ENCODE measurements around the gene RIOK2.
"Not testable (repeated sequence)": the region's sequence is repeated elsewhere in the genome, so short reads cannot be mapped to it uniquely, and the experiment has no call there.

Gene RIOK2

DNA sequence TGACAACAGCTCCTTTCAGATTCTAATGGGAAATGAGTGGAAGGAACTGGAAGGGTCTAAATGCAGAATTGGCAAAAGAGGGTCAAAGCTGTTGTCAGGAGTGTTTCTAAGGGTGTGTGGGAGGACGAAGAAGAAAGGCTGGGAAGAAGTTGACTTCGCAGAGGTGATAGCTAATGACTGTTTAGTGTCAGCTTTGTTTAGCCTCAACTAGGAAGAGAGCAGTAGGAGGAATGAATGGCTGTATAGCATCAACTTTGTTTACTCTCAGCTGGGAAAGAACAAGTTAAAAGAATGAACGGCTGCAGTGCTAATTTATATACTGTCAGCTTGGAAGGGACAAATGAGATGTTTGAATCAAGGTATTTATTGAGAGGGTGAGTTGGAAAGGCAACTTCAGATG lies 34.8 kb downstream of the RIOK2 start:
- Histone ChIP-seq H3K4me1 (ENCODE audit: control insufficient read depth in 2 of 2, insufficient read depth in 2 of 2, low read length in 2 of 2) (no peaks in the 10 kb centered on the region), H3K9ac (ENCODE audit: low read depth in 1 of 2, low read length in 2 of 2) (no peak overlapping the region), H3K4me3 (ENCODE audit: low read length in 2 of 2) (no peak overlapping the region), H3K27me3 (ENCODE audit: control insufficient read depth in 2 of 2, insufficient read depth in 2 of 2, low read length in 2 of 2) (no peaks in the 10 kb centered on the region), H3K36me3 (ENCODE audit: control insufficient read depth in 2 of 2, insufficient read depth in 2 of 2, low read length in 2 of 2) (no peaks in the 10 kb centered on the region), H3K27ac (ENCODE audit: low read depth in 2 of 2, low read length in 2 of 2) (no peak overlapping the region), H3K9me3 (ENCODE audit: control insufficient read depth in 2 of 2, low read length in 2 of 2) (no peaks in the 10 kb centered on the region)

DNA sequence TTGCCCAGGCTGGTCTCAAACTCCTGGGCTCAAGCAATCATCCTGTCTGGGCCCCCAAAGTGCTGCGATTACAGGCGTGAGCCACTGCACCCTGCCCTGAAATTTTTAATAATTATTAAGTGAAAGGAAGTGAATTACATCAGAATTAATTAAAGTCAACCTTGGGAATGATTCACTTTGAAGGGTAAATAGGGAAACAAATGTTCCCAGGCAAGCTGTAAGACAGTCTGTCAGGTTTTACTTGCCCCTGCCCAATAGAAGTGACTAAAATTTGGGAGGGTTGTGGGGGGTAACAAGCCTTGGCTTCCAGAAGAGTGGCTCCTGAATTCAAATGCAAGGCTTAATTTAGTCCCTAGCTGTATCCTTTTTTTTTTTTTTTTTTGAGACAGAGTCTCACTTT lies 39.3 kb downstream of the RIOK2 start:
- no peak overlapping the region for H3K9ac ChIP-seq (ENCODE audit: low read depth in 1 of 2, low read length in 2 of 2)
- H3K27me3 ChIP-seq (ENCODE audit: control insufficient read depth in 2 of 2, insufficient read depth in 2 of 2, low read length in 2 of 2): no peaks in the 10 kb centered on the region
- H3K36me3 ChIP-seq (ENCODE audit: control insufficient read depth in 2 of 2, insufficient read depth in 2 of 2, low read length in 2 of 2): no peaks in the 10 kb centered on the region

GRCh38 chr5:97142521-97143254 lies 40.4 kb downstream of the RIOK2 start, which contains the start of gene LIX1:
Gene LIX1, minus strand, starts transcription at chr5:97142611. Its CDS starts 35 bp downstream, at chr5:97142576.
- Histone ChIP-seq H3K4me1 (ENCODE audit: control insufficient read depth in 2 of 2, insufficient read depth in 2 of 2, low read length in 2 of 2) (no peaks in the 10 kb centered on the region), H3K9ac (ENCODE audit: low read depth in 1 of 2, low read length in 2 of 2) (no peak within 1 kb of the TSS), H3K27ac (ENCODE audit: low read depth in 2 of 2, low read length in 2 of 2) (no peak within 1 kb of the TSS), H3K27me3 (ENCODE audit: control insufficient read depth in 2 of 2, insufficient read depth in 2 of 2, low read length in 2 of 2) (no peaks in the 10 kb centered on the region), H3K36me3 (ENCODE audit: control insufficient read depth in 2 of 2, insufficient read depth in 2 of 2, low read length in 2 of 2) (no peaks in the 10 kb centered on the region), H3K4me3 (ENCODE audit: low read length in 2 of 2) (no peak within 1 kb of the TSS), H3K9me3 (ENCODE audit: control insufficient read depth in 2 of 2, low read length in 2 of 2) (no peaks in the 10 kb centered on the region)

More for the DNA sequence above, 39.3 kb downstream of the RIOK2 start:
- Histone ChIP-seq H3K27ac (ENCODE audit: low read depth in 2 of 2, low read length in 2 of 2) (no peak overlapping the region), H3K4me3 (ENCODE audit: low read length in 2 of 2) (no peak overlapping the region), H3K4me1 (ENCODE audit: control insufficient read depth in 2 of 2, insufficient read depth in 2 of 2, low read length in 2 of 2) (no peaks in the 10 kb centered on the region), H3K9me3 (ENCODE audit: control insufficient read depth in 2 of 2, low read length in 2 of 2) (no peaks in the 10 kb centered on the region)

DNA sequence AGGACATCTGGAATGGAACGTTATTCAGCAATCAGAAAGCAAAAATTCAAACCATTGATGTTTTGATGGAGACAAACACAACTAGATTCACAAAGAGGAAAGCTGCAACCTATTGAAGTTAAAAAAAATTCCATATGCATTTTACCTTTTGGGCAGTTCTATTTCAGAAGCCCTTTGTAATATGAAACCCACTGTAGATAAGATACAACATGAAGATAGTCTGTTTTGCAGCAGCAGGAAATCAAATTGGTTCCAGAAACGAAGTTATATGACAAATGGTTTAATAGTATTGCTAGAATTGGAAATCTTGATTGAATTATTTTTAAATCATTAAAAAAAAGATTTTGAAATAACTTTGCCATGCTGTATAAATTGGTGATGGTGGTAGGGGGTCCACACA lies 41.5 kb downstream of the RIOK2 start:
- H3K27ac ChIP-seq (ENCODE audit: low read depth in 2 of 2, low read length in 2 of 2): no peak overlapping the region
- no peaks in the 10 kb centered on the region for H3K9me3 ChIP-seq (ENCODE audit: control insufficient read depth in 2 of 2, low read length in 2 of 2)
- no peak overlapping the region for H3K4me3 ChIP-seq (ENCODE audit: low read length in 2 of 2)
- H3K36me3 ChIP-seq (ENCODE audit: control insufficient read depth in 2 of 2, insufficient read depth in 2 of 2, low read length in 2 of 2): no peaks in the 10 kb centered on the region
- H3K4me1 ChIP-seq (ENCODE audit: control insufficient read depth in 2 of 2, insufficient read depth in 2 of 2, low read length in 2 of 2): no peaks in the 10 kb centered on the region
- no peaks in the 10 kb centered on the region for H3K27me3 ChIP-seq (ENCODE audit: control insufficient read depth in 2 of 2, insufficient read depth in 2 of 2, low read length in 2 of 2)
- no peak overlapping the region for H3K9ac ChIP-seq (ENCODE audit: low read depth in 1 of 2, low read length in 2 of 2)

- Histone ChIP-seq H3K9me3 (ENCODE audit: control insufficient read depth in 2 of 2, low read length in 2 of 2) (no peaks in the 10 kb centered on the region), H3K27ac (ENCODE audit: low read depth in 2 of 2, low read length in 2 of 2) (no peak overlapping the region), H3K36me3 (ENCODE audit: control insufficient read depth in 2 of 2, insufficient read depth in 2 of 2, low read length in 2 of 2) (no peaks in the 10 kb centered on the region), H3K9ac (ENCODE audit: low read depth in 1 of 2, low read length in 2 of 2) (no peak overlapping the region), H3K27me3 (ENCODE audit: control insufficient read depth in 2 of 2, insufficient read depth in 2 of 2, low read length in 2 of 2) (no peaks in the 10 kb centered on the region), H3K4me1 (ENCODE audit: control insufficient read depth in 2 of 2, insufficient read depth in 2 of 2, low read length in 2 of 2) (no peaks in the 10 kb centered on the region), H3K4me3 (ENCODE audit: low read length in 2 of 2) (no peak overlapping the region)
These were observed 42.0 kb downstream of the RIOK2 start for GRCh38 chr5:97141031-97141430.

DNA sequence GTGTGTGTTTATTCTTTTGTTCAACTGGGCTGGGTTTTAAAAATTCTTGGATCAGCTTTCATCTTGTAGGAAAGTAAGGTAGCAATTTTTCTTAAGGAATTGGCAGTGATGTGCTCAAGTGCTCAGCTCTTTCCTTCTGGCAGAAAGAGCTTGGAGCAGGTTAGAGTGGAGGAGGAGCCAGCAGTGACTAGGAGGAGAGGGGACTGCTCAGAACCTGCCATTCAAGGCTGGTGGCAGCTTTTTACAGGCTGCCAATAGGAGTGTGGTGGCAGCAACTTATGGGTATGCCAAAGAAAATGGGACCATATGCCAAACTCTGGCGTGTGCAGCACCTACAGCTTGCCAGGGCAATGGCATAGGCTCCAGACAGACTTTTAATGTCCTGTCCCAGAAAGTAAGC lies 42.8 kb downstream of the RIOK2 start:
- not testable (repeated sequence) for H3K4me1 ChIP-seq (ENCODE audit: control insufficient read depth in 2 of 2, insufficient read depth in 2 of 2, low read length in 2 of 2); H3K4me3 ChIP-seq (ENCODE audit: low read length in 2 of 2); H3K36me3 ChIP-seq (ENCODE audit: control insufficient read depth in 2 of 2, insufficient read depth in 2 of 2, low read length in 2 of 2); H3K27ac ChIP-seq (ENCODE audit: low read depth in 2 of 2, low read length in 2 of 2); H3K9ac ChIP-seq (ENCODE audit: low read depth in 1 of 2, low read length in 2 of 2); H3K9me3 ChIP-seq (ENCODE audit: control insufficient read depth in 2 of 2, low read length in 2 of 2); H3K27me3 ChIP-seq (ENCODE audit: control insufficient read depth in 2 of 2, insufficient read depth in 2 of 2, low read length in 2 of 2)

- Histone ChIP-seq H3K4me1 (ENCODE audit: control insufficient read depth in 2 of 2, insufficient read depth in 2 of 2, low read length in 2 of 2) (no peaks in the 10 kb centered on the region), H3K4me3 (ENCODE audit: low read length in 2 of 2) (no peak overlapping the region), H3K9me3 (ENCODE audit: control insufficient read depth in 2 of 2, low read length in 2 of 2) (no peaks in the 10 kb centered on the region), H3K27ac (ENCODE audit: low read depth in 2 of 2, low read length in 2 of 2) (no peak overlapping the region), H3K36me3 (ENCODE audit: control insufficient read depth in 2 of 2, insufficient read depth in 2 of 2, low read length in 2 of 2) (no peaks in the 10 kb centered on the region), H3K9ac (ENCODE audit: low read depth in 1 of 2, low read length in 2 of 2) (no peak overlapping the region), H3K27me3 (ENCODE audit: control insufficient read depth in 2 of 2, insufficient read depth in 2 of 2, low read length in 2 of 2) (no peaks in the 10 kb centered on the region)
These were observed 46.6 kb downstream of the RIOK2 start for GRCh38 chr5:97136475-97136874.

DNA sequence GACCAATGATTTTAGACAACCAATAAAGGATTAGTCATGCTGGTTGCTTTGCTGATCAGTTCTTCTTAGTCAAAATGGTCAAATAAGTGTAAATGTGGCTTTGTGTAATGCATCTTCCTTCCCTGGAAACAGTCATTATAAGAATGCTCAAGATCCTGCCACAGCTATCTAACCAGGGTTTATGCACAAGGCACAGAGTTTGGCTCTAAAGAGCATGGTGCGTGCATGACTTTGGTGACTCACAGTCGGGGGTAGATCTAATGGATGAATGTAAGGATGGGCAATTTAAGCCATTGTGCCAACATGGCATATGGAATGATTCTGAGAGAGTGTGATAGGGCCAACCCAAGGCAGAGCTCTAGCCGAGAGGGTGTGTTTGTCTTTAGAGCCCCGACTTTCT lies 47.2 kb downstream of the RIOK2 start:
- Histone ChIP-seq H3K4me1 (ENCODE audit: control insufficient read depth in 2 of 2, insufficient read depth in 2 of 2, low read length in 2 of 2) (no peaks in the 10 kb centered on the region), H3K9me3 (ENCODE audit: control insufficient read depth in 2 of 2, low read length in 2 of 2) (no peaks in the 10 kb centered on the region), H3K9ac (ENCODE audit: low read depth in 1 of 2, low read length in 2 of 2) (no peak overlapping the region), H3K27me3 (ENCODE audit: control insufficient read depth in 2 of 2, insufficient read depth in 2 of 2, low read length in 2 of 2) (no peaks in the 10 kb centered on the region), H3K4me3 (ENCODE audit: low read length in 2 of 2) (no peak overlapping the region), H3K27ac (ENCODE audit: low read depth in 2 of 2, low read length in 2 of 2) (no peak overlapping the region), H3K36me3 (ENCODE audit: control insufficient read depth in 2 of 2, insufficient read depth in 2 of 2, low read length in 2 of 2) (no peaks in the 10 kb centered on the region)

DNA sequence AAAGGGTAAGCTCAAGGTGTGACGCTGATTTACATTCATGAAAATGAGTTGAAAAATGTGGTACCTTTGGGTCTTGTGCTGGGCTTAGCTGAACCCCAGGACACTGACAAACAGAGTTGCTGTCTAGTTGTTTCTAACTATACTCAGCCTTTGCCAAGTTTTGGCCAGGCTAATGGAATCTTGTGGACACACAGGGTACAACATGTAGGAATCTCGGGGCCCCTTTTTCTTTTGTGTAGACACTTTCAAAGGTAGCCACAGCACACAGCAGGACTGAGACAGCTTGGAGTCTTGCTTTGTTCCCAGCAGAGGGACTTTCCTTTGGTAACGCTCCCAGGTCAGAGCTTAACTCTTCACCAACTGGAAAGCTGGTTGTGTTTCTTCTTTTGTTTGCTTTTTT lies 48.4 kb downstream of the RIOK2 start:
- Histone ChIP-seq H3K36me3 (ENCODE audit: control insufficient read depth in 2 of 2, insufficient read depth in 2 of 2, low read length in 2 of 2) (no peaks in the 10 kb centered on the region), H3K9ac (ENCODE audit: low read depth in 1 of 2, low read length in 2 of 2) (no peak overlapping the region), H3K4me3 (ENCODE audit: low read length in 2 of 2) (no peak overlapping the region), H3K27ac (ENCODE audit: low read depth in 2 of 2, low read length in 2 of 2) (no peak overlapping the region), H3K9me3 (ENCODE audit: control insufficient read depth in 2 of 2, low read length in 2 of 2) (no peaks in the 10 kb centered on the region), H3K4me1 (ENCODE audit: control insufficient read depth in 2 of 2, insufficient read depth in 2 of 2, low read length in 2 of 2) (no peaks in the 10 kb centered on the region), H3K27me3 (ENCODE audit: control insufficient read depth in 2 of 2, insufficient read depth in 2 of 2, low read length in 2 of 2) (no peaks in the 10 kb centered on the region)

- H3K27ac ChIP-seq (ENCODE audit: low read depth in 2 of 2, low read length in 2 of 2): no peak overlapping the region
- no peaks in the 10 kb centered on the region for H3K4me1 ChIP-seq (ENCODE audit: control insufficient read depth in 2 of 2, insufficient read depth in 2 of 2, low read length in 2 of 2)
- H3K9me3 ChIP-seq (ENCODE audit: control insufficient read depth in 2 of 2, low read length in 2 of 2): no peaks in the 10 kb centered on the region
- H3K4me3 ChIP-seq (ENCODE audit: low read length in 2 of 2): no peak overlapping the region
- no peaks in the 10 kb centered on the region for H3K36me3 ChIP-seq (ENCODE audit: control insufficient read depth in 2 of 2, insufficient read depth in 2 of 2, low read length in 2 of 2)
- H3K27me3 ChIP-seq (ENCODE audit: control insufficient read depth in 2 of 2, insufficient read depth in 2 of 2, low read length in 2 of 2): no peaks in the 10 kb centered on the region
- no peak overlapping the region for H3K9ac ChIP-seq (ENCODE audit: low read depth in 1 of 2, low read length in 2 of 2)
These were observed 49.9 kb downstream of the RIOK2 start for GRCh38 chr5:97133101-97133500.

Measured in mucosa of rectum (tissue), 2 donors.